ENCODE data around the gene UNC79.

UNC79 gene

GRCh38 chr14:93733631-93734030 is 302.9 kb downstream of the UNC79 start:
- no peak for DNase-seq (ENCODE audit: low read depth in 1 of 2, low spot score in 1 of 2)
- H3K4me3 ChIP-seq (replicated peaks; ENCODE audit: insufficient read depth, low read length), result no peak overlapping the region
- H3K27ac ChIP-seq (replicated peaks), result no peak overlapping the region
- H3K27me3 ChIP-seq (ENCODE audit: insufficient read depth, poor library complexity, severe bottlenecking), result peaks cover 9% of the 10 kb centered on the region
- TF ChIP-seq, protein P1, sequence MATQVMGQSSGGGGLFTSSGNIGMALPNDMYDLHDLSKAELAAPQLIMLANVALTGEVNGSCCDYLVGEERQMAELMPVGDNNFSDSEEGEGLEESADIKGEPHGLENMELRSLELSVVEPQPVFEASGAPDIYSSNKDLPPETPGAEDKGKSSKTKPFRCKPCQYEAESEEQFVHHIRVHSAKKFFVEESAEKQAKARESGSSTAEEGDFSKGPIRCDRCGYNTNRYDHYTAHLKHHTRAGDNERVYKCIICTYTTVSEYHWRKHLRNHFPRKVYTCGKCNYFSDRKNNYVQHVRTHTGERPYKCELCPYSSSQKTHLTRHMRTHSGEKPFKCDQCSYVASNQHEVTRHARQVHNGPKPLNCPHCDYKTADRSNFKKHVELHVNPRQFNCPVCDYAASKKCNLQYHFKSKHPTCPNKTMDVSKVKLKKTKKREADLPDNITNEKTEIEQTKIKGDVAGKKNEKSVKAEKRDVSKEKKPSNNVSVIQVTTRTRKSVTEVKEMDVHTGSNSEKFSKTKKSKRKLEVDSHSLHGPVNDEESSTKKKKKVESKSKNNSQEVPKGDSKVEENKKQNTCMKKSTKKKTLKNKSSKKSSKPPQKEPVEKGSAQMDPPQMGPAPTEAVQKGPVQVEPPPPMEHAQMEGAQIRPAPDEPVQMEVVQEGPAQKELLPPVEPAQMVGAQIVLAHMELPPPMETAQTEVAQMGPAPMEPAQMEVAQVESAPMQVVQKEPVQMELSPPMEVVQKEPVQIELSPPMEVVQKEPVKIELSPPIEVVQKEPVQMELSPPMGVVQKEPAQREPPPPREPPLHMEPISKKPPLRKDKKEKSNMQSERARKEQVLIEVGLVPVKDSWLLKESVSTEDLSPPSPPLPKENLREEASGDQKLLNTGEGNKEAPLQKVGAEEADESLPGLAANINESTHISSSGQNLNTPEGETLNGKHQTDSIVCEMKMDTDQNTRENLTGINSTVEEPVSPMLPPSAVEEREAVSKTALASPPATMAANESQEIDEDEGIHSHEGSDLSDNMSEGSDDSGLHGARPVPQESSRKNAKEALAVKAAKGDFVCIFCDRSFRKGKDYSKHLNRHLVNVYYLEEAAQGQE (IDR thresholded peaks at IDR 0.05; ENCODE audit: insufficient replicate concordance, low read depth), result no peak
- TF ChIP-seq GABPA (IDR thresholded peaks at IDR 0.05; ENCODE audit: low read depth) (no peak), POLR2AphosphoS5 (IDR thresholded peaks at IDR 0.05; ENCODE audit: low read depth) (no peak)
- TF ChIP-seq, protein P2, sequence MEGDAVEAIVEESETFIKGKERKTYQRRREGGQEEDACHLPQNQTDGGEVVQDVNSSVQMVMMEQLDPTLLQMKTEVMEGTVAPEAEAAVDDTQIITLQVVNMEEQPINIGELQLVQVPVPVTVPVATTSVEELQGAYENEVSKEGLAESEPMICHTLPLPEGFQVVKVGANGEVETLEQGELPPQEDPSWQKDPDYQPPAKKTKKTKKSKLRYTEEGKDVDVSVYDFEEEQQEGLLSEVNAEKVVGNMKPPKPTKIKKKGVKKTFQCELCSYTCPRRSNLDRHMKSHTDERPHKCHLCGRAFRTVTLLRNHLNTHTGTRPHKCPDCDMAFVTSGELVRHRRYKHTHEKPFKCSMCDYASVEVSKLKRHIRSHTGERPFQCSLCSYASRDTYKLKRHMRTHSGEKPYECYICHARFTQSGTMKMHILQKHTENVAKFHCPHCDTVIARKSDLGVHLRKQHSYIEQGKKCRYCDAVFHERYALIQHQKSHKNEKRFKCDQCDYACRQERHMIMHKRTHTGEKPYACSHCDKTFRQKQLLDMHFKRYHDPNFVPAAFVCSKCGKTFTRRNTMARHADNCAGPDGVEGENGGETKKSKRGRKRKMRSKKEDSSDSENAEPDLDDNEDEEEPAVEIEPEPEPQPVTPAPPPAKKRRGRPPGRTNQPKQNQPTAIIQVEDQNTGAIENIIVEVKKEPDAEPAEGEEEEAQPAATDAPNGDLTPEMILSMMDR (IDR thresholded peaks at IDR 0.05; ENCODE audit: insufficient read depth, low read length), result no peak

DNA sequence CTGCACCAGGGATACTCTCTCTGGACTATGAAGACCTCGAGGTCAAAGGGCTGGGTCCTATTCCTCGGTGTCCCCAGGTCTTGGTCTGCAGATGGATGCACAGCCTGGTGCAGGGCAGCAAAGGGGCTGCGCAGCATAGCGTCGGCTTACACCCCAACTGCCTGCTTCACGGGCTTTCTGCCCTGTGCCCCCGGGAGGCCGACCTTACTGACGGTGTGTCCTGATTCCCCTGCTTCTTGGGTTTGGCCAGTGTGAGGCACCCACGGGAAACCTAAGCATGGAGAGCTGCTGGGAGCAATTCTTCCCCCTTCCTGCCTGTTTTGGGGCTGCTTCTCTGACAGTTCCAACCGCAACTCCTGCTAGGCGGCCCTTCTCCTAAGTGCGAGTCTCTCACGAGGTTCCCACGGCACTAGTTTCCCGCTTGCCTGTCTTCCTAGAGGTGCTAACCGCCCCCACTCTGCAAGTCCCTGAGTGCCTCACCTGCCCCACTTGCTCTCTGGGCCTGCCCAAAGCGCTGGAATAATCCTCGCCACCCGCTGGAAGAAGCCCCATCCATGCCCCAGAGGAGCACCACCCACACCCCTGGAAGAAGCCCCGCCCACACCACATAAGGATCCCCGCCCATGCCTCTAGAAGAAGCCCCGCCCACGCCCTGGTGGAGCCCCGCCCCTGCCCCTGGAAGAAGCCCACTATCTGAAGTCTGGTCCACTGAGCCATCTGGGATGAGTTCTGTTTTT is 303.5 kb downstream of the UNC79 start:
- peaks cover 10% of the 10 kb centered on the region for H3K27me3 ChIP-seq (ENCODE audit: insufficient read depth, poor library complexity, severe bottlenecking)
- no peak overlapping the region for H3K4me3 ChIP-seq (replicated peaks; ENCODE audit: insufficient read depth, low read length)
- H3K27ac ChIP-seq (replicated peaks), result no peak overlapping the region
- no peak for DNase-seq (ENCODE audit: low read depth in 1 of 2, low spot score in 1 of 2)
- TF ChIP-seq, protein P2 (IDR thresholded peaks at IDR 0.05; ENCODE audit: insufficient read depth, low read length), result no peak
- TF ChIP-seq SPI1 (IDR thresholded peaks at IDR 0.05; ENCODE audit: borderline replicate concordance, low read depth) (no peak), POLR2AphosphoS5 (IDR thresholded peaks at IDR 0.05; ENCODE audit: low read depth) (no peak), GABPA (IDR thresholded peaks at IDR 0.05; ENCODE audit: low read depth) (no peak)
- TF ChIP-seq, protein P1 (IDR thresholded peaks at IDR 0.05; ENCODE audit: insufficient replicate concordance, low read depth), result no peak

- Histone ChIP-seq H3K27ac (replicated peaks) (no peak overlapping the region), H3K27me3 (ENCODE audit: insufficient read depth, poor library complexity, severe bottlenecking) (peaks cover 10% of the 10 kb centered on the region), H3K4me3 (replicated peaks; ENCODE audit: insufficient read depth, low read length) (no peak overlapping the region)
- no peak for DNase-seq (ENCODE audit: low read depth in 1 of 2, low spot score in 1 of 2)
- TF ChIP-seq, protein P2 (IDR thresholded peaks at IDR 0.05; ENCODE audit: insufficient read depth, low read length), result no peak
- TF ChIP-seq, protein P1 (IDR thresholded peaks at IDR 0.05; ENCODE audit: insufficient replicate concordance, low read depth), result no peak
- TF ChIP-seq SPI1 (IDR thresholded peaks at IDR 0.05; ENCODE audit: borderline replicate concordance, low read depth), result no peak
- TF ChIP-seq POLR2AphosphoS5 (IDR thresholded peaks at IDR 0.05; ENCODE audit: low read depth), result no peak
- no peak for TF ChIP-seq GABPA (IDR thresholded peaks at IDR 0.05; ENCODE audit: low read depth)
Measured at GRCh38 chr14:93735206-93735605, 304.5 kb downstream of the UNC79 start.
